Myocyte (in vitro differentiated cells): ENCODE results near the gene PAGE4. TPM values are rescaled to one million over a fixed set of nuclear protein-coding genes. Genes with fewer than 3 reads are reported as not detected.

Source experiments
- DNase-seq: peaks from one replicate; pipeline ENCODE4 v3.0.0-alpha.2; 2012; ENCODE audit warnings: low read depth
- total RNA-seq: library from RNA; depleted of rRNA; stranded (reverse); fragments of >200 nt; gene quantifications from 2 replicates; pipeline ENCODE4 v1.2.3, GENCODE V29; 2014

Gene PAGE4
- total RNA-seq, 1 donor from 2014 or later: not detected

- no peak for DNase-seq
Observed at GRCh38 chrX:49868739-49869138, 39.6 kb downstream of the PAGE4 start.

- DNase-seq: peak; percentile 16
Observed at GRCh38 chrX:49876750-49877149, 47.6 kb downstream of the PAGE4 start.

DNA sequence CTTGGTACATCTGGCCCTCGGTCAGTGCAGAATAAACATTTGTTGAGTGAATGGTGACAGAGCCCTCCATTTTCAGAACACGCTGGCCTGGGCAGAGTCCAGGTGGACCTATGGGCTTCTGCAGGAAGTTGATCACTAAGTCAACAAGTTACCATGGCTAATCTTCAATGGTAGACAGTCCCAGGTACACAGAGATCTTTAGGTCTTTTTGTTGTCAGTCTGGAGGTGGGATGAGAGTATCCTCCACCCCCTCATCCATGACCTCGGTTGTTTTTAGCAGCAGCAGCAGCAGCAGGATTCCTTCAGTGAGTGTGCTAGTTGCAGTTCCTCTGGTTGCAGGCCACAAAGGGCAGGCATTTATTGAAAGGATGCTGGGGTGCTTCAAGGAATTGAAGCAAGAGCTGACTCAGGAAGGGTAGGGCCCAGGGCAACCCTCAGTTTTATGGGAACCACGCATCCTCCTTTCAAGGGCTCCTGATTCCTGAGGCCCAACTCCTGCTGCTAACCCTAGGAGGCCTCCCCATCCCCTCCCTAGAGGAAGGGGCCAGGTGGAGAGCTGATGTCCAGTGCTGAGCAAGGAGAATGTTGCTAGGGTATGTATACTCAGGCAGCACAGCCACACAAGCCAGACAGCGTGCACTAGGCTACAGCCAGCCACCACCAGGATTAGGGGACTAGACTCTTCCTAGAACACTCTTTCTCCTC is 48.4 kb downstream of the PAGE4 start:
- no peak for DNase-seq

DNA sequence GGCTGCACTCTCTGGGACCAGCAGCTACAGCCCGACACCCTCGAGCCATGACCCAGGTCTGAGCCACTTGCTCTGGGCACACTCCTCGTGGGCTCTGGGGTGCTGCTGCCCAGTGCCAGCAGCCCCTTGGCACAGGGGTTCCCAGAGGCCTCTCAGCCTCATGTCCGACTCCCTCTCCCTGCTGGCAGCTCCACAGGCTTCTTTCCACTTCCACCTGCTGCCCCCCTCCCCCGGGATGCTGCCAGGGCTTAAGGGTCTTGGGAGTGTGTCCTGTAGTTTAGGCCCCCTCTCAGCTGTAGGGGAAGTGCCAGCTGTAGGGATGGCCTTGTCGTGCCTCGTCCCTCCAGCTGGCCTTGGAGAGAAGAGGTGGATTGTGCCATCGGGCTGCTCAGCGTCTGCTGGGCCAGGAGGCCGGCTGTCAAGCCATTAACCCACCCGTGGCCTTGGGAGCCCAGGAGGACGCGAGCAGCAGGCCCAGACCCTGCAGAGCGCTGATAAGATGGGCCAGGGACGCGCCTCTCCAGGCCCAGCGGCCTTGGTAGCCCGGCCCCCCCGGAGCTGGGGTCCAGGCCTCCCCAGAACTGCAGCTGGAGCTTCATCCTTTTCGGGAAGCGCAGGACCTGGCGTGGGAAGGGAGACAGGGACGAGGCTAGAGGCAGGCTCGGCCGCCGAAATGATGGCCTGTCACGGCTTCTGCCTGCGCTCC is 49.2 kb downstream of the PAGE4 start:
- no peak for DNase-seq

- peak; percentile 74 for DNase-seq
Observed at GRCh38 chrX:49878834-49879655, 49.9 kb downstream of the PAGE4 start, which contains the start of gene USP27X. Gene USP27X (plus strand): TSS chrX:49879484. CDS start chrX:49880308, 824 bp downstream.

DNA sequence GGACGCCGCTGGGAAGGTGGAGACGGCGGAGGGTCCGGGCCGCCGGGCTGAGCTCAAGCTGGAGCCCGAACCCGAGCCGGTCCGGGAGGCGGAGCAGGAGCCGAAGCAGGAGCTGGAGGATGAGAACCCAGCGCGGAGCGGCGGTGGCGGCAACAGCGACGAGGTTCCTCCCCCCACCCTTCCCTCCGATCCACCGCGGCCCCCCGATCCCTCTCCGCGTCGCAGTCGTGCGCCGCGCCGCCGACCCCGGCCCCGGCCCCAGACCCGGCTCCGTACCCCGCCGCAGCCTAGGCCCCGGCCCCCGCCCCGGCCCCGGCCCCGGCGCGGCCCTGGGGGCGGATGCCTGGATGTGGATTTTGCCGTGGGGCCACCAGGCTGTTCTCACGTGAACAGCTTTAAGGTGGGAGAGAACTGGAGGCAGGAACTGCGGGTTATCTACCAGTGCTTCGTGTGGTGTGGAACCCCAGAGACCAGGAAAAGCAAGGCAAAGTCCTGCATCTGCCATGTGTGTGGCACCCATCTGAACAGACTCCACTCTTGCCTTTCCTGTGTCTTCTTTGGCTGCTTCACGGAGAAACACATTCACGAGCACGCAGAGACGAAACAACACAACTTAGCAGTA is 50.7 kb downstream of the PAGE4 start:
- DNase-seq: no peak

DNA sequence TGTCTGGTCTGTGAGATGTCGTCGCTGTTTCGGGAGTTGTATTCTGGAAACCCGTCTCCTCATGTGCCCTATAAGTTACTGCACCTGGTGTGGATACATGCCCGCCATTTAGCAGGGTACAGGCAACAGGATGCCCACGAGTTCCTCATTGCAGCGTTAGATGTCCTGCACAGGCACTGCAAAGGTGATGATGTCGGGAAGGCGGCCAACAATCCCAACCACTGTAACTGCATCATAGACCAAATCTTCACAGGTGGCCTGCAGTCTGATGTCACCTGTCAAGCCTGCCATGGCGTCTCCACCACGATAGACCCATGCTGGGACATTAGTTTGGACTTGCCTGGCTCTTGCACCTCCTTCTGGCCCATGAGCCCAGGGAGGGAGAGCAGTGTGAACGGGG is 51.6 kb downstream of the PAGE4 start:
- no peak for DNase-seq

Other genes starting within 250 kb of the PAGE4 start
- not detected in 2 replicates for gene GAGE12H, start 249.4 kb upstream of the PAGE4 start, total RNA-seq
- gene GAGE2A, start 239.8 kb upstream of the PAGE4 start, total RNA-seq: not detected in 2 replicates
- gene GAGE1, start 230.3 kb upstream of the PAGE4 start, total RNA-seq: not detected in 2 replicates
- not detected in 2 replicates for gene PAGE1, start 133.3 kb upstream of the PAGE4 start, total RNA-seq
- 0.99 and 1.4 TPM in 2 replicates for gene USP27X, start 50.2 kb downstream of the PAGE4 start, total RNA-seq
- 41.9 and 55.1 TPM in 2 replicates for gene CLCN5, start 93.3 kb downstream of the PAGE4 start, total RNA-seq